Esophagus (tissue), 2 donors: ENCODE measurements around the gene NEO1. TPM values are rescaled to one million over a fixed set of nuclear protein-coding genes. Genes with fewer than 3 reads are reported as not detected.

Source experiments
- H3K27ac ChIP-seq, 2 donors: one replicate each; pipeline ENCODE4 v1.5.1; 2013; ENCODE audit warnings: low read depth in 2 of 2, mild to moderate bottlenecking in 2 of 2, inconsistent platforms in 1 of 2, low read length in 1 of 2, moderate library complexity in 1 of 2
- H3K27me3 ChIP-seq, 2 donors: one replicate each; pipeline ENCODE4 v1.6.1; 2013; ENCODE audit warnings: low read length in 2 of 2, control low read depth in 1 of 2, mild to moderate bottlenecking in 1 of 2; ENCODE audit not compliant: insufficient read depth in 2 of 2, control insufficient read depth in 1 of 2
- H3K36me3 ChIP-seq, 2 donors: one replicate each; pipeline ENCODE4 v1.6.1; 2013; ENCODE audit warnings: low read length in 1 of 2; ENCODE audit not compliant: control insufficient read depth in 2 of 2, insufficient read depth in 2 of 2
- H3K4me1 ChIP-seq, 2 donors: one replicate each; pipeline ENCODE4 v1.6.1; 2013; ENCODE audit warnings: low read length in 1 of 2; ENCODE audit not compliant: control insufficient read depth in 2 of 2, insufficient read depth in 2 of 2
- H3K4me3 ChIP-seq, 2 donors: one replicate each; pipeline ENCODE4 v1.5.1; 2013; ENCODE audit warnings: low read length in 2 of 2, mild to moderate bottlenecking in 2 of 2, low read depth in 1 of 2, moderate library complexity in 1 of 2
- H3K9me3 ChIP-seq, 2 donors: one replicate each; pipeline ENCODE4 v1.6.1; 2013; ENCODE audit warnings: mild to moderate bottlenecking in 2 of 2, low read depth in 1 of 2, low read length in 1 of 2, moderate library complexity in 1 of 2; ENCODE audit not compliant: control insufficient read depth in 2 of 2, insufficient read depth in 1 of 2
- WGBS, 2 donors: extraction: QIAGEN DNeasy Blood & Tissue Kit; methylation state at CpG; one replicate each; pipeline ENCODE4 v1.1.7; 2013; 5-methylcytosine and 5-hydroxymethylcytosine counted together
- polyA plus RNA-seq, 2 donors: library from polyadenylated mRNA; stranded (reverse); fragments of 200-250 nt; gene quantifications; one replicate each; pipeline ENCODE4 v1.2.3, GENCODE V29; 2013
- donor health status: healthy with polysubstance abuse.
- donor health status: Bipolar disorder and iron deficiency.

NEO1 gene
- polyA plus RNA-seq, 2 donors, result 5.7 to 7.3 TPM

- Histone ChIP-seq H3K4me3 (no peak overlapping the region), H3K9me3 (no peaks in the 10 kb centered on the region), H3K4me1 (no peaks in the 10 kb centered on the region), H3K36me3 (peaks cover 2 to 6% of the 10 kb centered on the region in 2 donors), H3K27me3 (no peaks in the 10 kb centered on the region), H3K27ac (no peak overlapping the region)
- WGBS, 2 donors, result 89 to 93% methylated on average over 8 of the region's 8 CpGs
Observed at GRCh38 chr15:73282567-73283365, 230.5 kb downstream of the NEO1 start.

DNA sequence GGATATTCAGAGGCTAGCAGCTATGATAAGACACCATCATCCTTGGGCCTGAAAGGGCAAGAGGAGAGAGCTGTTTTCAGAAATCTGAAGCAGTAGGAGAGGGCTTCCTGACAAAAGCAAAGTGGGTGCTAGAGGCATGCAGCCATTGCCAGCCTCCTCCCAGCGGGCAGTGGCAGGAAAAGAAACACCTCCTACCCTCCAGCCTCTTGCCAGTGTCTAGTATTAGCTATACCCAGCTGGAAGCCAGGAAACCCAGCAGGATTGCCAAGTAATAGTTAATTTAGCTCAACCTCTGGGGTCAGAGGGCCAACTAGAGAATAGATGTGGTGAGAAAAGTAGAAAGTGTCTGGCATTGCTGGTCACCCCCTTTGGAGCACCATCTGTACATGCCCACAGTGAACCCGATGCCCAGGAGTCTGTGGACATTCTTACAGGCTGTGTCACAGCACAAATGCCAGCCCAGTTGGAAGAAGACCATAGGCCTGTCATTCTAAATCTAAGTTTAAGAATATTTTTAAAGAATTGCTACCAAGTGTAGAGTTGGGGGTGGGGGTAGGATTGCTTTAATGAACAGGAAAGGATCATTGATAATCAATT, 231.2 kb downstream of the NEO1 start:
- H3K4me3 ChIP-seq, result no peak overlapping the region
- peaks cover 2 to 6% of the 10 kb centered on the region in 2 donors for H3K36me3 ChIP-seq

DNA sequence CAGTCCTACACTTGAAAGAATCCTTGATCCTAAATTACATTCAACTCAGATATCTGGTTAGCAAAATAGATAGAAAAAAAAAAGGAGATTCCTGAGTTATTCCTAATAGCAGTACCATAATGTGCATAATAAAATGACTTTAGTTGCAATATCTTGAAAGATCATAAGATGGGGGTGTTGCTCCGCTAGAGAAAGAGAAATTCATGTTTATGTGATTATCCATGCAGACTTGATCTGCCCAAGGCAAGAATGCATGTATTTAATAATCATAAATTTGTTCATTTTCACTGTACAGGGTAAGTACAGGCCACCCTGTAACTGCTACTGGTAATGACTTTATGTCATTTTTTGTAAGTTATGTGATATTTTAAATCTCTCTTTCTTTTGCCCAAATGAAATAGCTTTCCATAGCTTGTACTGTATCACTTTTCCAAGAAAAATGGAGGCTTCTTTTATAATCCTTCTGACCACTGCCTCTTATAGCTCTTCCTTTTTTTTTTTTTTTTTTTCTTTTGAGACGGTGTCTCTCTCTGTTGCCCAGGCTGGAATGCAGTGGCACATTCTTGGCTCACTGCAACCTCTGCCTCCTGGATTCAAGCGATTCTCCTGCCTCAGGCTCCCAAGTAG, 231.9 kb downstream of the NEO1 start:
- peaks cover 2 to 8% of the 10 kb centered on the region in 2 donors for H3K36me3 ChIP-seq
- no peak overlapping the region for H3K27ac ChIP-seq
- 84 to 87% methylated on average over 3 of the region's 3 CpGs for whole genome bisulfite sequencing, 2 donors
- H3K4me3 ChIP-seq, result no peak overlapping the region
- no peaks in the 10 kb centered on the region for H3K9me3 ChIP-seq
- H3K4me1 ChIP-seq, result no peaks in the 10 kb centered on the region
- H3K27me3 ChIP-seq, result no peaks in the 10 kb centered on the region

More for the DNA sequence above, 231.2 kb downstream of the NEO1 start:
- Histone ChIP-seq H3K27me3 (no peaks in the 10 kb centered on the region), H3K4me1 (no peaks in the 10 kb centered on the region), H3K27ac (no peak overlapping the region), H3K9me3 (no peaks in the 10 kb centered on the region)
- 78 to 96% methylated on average over 2 of the region's 2 CpGs for WGBS, 2 donors

- no peak overlapping the region for H3K4me3 ChIP-seq
- WGBS, 2 donors, result 79 to 83% methylated on average over 2 of the region's 2 CpGs
- H3K4me1 ChIP-seq, result no peaks in the 10 kb centered on the region
- no peaks in the 10 kb centered on the region for H3K9me3 ChIP-seq
- H3K27ac ChIP-seq, result no peak overlapping the region
- H3K27me3 ChIP-seq, result no peaks in the 10 kb centered on the region
- peaks cover 2 to 8% of the 10 kb centered on the region in 2 donors for H3K36me3 ChIP-seq
Observed at GRCh38 chr15:73286311-73286710, 234.0 kb downstream of the NEO1 start.

DNA sequence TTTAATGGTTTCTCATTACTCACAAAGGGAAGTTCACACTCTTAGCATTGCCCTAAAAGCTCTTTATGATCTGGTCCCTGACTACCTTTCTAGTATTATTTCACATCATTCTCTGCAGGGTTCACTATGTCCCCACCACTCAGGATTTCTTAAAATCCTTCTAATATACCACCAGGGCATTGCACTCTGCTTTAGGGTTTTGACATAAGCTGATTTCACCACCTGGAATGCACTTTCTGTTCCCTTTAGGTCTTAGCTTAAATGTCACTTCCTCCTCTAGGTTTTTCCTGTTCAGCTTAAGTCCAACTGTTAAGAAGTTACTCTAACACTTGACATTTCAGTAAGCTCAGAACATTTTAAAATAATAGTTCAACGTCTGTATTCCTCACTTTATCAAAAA, 234.8 kb downstream of the NEO1 start:
- Histone ChIP-seq H3K27me3 (peaks cover 0 to under 1% of the 10 kb centered on the region in 2 donors), H3K4me3 (no peak overlapping the region), H3K36me3 (peaks cover 2 to 8% of the 10 kb centered on the region in 2 donors), H3K27ac (no peak overlapping the region), H3K4me1 (no peaks in the 10 kb centered on the region), H3K9me3 (no peaks in the 10 kb centered on the region)
- WGBS, 2 donors, result 65 to 68% methylated on average over 1 of the region's 1 CpG

GRCh38 chr15:73291441-73291840, 239.2 kb downstream of the NEO1 start:
- WGBS, 2 donors, result 92 to 100% methylated on average over 1 of the region's 1 CpG

GRCh38 chr15:73293773-73294172, 241.5 kb downstream of the NEO1 start:
- Histone ChIP-seq H3K9me3 (no peaks in the 10 kb centered on the region), H3K4me3 (no peak overlapping the region), H3K36me3 (peaks cover 4 to 12% of the 10 kb centered on the region in 2 donors), H3K4me1 (no peaks in the 10 kb centered on the region), H3K27me3 (peaks cover 0 to 2% of the 10 kb centered on the region in 2 donors), H3K27ac (no peak overlapping the region)
- 68 to 77% methylated on average over 4 of the region's 4 CpGs for WGBS, 2 donors

More at GRCh38 chr15:73291441-73291840, 239.2 kb downstream of the NEO1 start:
- H3K4me1 ChIP-seq, result no peaks in the 10 kb centered on the region
- H3K4me3 ChIP-seq, result no peak overlapping the region
- peaks cover 0 to 2% of the 10 kb centered on the region in 2 donors for H3K27me3 ChIP-seq
- H3K9me3 ChIP-seq, result no peaks in the 10 kb centered on the region
- no peak overlapping the region for H3K27ac ChIP-seq
- H3K36me3 ChIP-seq, result peaks cover 0 to 3% of the 10 kb centered on the region in 2 donors

- WGBS, 2 donors, result 78 to 83% methylated on average over 6 of the region's 6 CpGs
- Histone ChIP-seq H3K9me3 (no peaks in the 10 kb centered on the region), H3K27me3 (peaks cover 0 to 2% of the 10 kb centered on the region in 2 donors), H3K4me1 (no peaks in the 10 kb centered on the region), H3K27ac (no peak overlapping the region), H3K4me3 (no peak overlapping the region), H3K36me3 (peaks cover 6 to 10% of the 10 kb centered on the region in 2 donors)
Observed at GRCh38 chr15:73295630-73296286, 243.5 kb downstream of the NEO1 start.

GRCh38 chr15:73296609-73297353, 244.5 kb downstream of the NEO1 start:
- WGBS, 2 donors, result 84 to 89% methylated on average over 9 of the region's 9 CpGs
- H3K27ac ChIP-seq, result no peak overlapping the region
- H3K36me3 ChIP-seq, result peaks cover 11 to 13% of the 10 kb centered on the region in 2 donors

More at GRCh38 chr15:73296609-73297353, 244.5 kb downstream of the NEO1 start:
- Histone ChIP-seq H3K9me3 (no peaks in the 10 kb centered on the region), H3K4me3 (no peak overlapping the region), H3K27me3 (peaks cover 0 to 2% of the 10 kb centered on the region in 2 donors), H3K4me1 (no peaks in the 10 kb centered on the region)
